PC-9 (cell line): ENCODE data around the gene LSM6. TPM values are rescaled to one million over a fixed set of nuclear protein-coding genes. Genes with fewer than 3 reads are reported as not detected.

Experiments
- BruUV-seq: library from RNA; stranded (reverse); fragments of 400-500 nt; replicated peaks from 2 replicates; lab custom pipeline; 2021; lab: Mats Ljungman, UMichigan
- CTCF ChIA-PET: fragments of 300-600 bp; sonication (Branson Sonifier 250); formaldehyde crosslinking; loops from one replicate; lab custom pipeline; 2022; ENCODE audit warnings: antibody characterized with exemption; lab: Charles Lee
- POLR2A ChIA-PET: fragments of 300-600 bp; sonication (Branson Sonifier 250); formaldehyde crosslinking; loops from one replicate; lab custom pipeline; 2022; ENCODE audit warnings: antibody characterized with exemption; ENCODE audit not compliant: unreplicated experiment; lab: Charles Lee
- DNase-seq, 2 experiments: peaks; one replicate each; pipeline versions ENCODE4 v3.0.0 to v3.0.0-alpha.2; 2015 to 2022; ENCODE audit warnings: mixed read lengths in 1 of 2
- H2AFZ ChIP-seq: fragments of 200-600 bp; sonication (generic); 2 replicates; pipeline ENCODE4 v1.8.1; 2017; ENCODE audit warnings: antibody characterized with exemption
- H3F3A ChIP-seq: fragments of 200-600 bp; sonication (generic); 2 replicates; pipeline ENCODE4 v1.8.1; 2017; ENCODE audit warnings: antibody characterized with exemption, mild to moderate bottlenecking, low read depth; ENCODE audit not compliant: insufficient read depth
- H3K27ac ChIP-seq: fragments of 200-600 bp; sonication (generic); 2 replicates; pipeline ENCODE4 v1.6.1; 2016; ENCODE audit warnings: mixed run types
- H3K27me3 ChIP-seq: fragments of 200-600 bp; sonication (generic); 2 replicates; pipeline ENCODE4 v1.6.1; 2016; ENCODE audit warnings: low read depth, mixed run types; ENCODE audit not compliant: insufficient read depth
- H3K36me3 ChIP-seq: fragments of 200-600 bp; sonication (generic); 2 replicates; pipeline ENCODE4 v1.6.1; 2016; ENCODE audit warnings: low read depth, mixed run types
- H3K4me1 ChIP-seq: fragments of 200-600 bp; sonication (generic); replicated peaks from 2 replicates; pipeline ENCODE4 v1.6.1; 2016; ENCODE audit warnings: mixed run types; ENCODE audit not compliant: insufficient read depth
- H3K4me2 ChIP-seq: fragments of 200-600 bp; sonication (generic); 2 replicates; pipeline ENCODE4 v1.6.1; 2017; ENCODE audit warnings: mixed run types
- H3K4me3 ChIP-seq: fragments of 200-600 bp; sonication (generic); 2 replicates; pipeline ENCODE4 v1.6.1; 2016; ENCODE audit warnings: mixed run types
- H3K79me2 ChIP-seq: fragments of 200-600 bp; sonication (generic); 2 replicates; pipeline ENCODE4 v1.6.1; 2017; ENCODE audit warnings: low read depth, mixed run types
- H3K9me2 ChIP-seq: fragments of 200-600 bp; sonication (generic); 2 replicates; pipeline ENCODE4 v1.8.1; 2017; ENCODE audit warnings: mild to moderate bottlenecking; ENCODE audit not compliant: insufficient read depth
- H3K9me3 ChIP-seq: fragments of 200-600 bp; sonication (generic); 2 replicates; pipeline ENCODE4 v1.8.1; 2016; ENCODE audit warnings: low read depth; ENCODE audit not compliant: insufficient read depth
- H4K20me1 ChIP-seq: fragments of 200-600 bp; sonication (generic); 2 replicates; pipeline ENCODE4 v1.8.1; 2017; ENCODE audit not compliant: insufficient read depth
- CTCF ChIP-seq: fragments of 200-600 bp; sonication (generic); conservative IDR thresholded peaks from 2 replicates; pipeline ENCODE4 v1.6.1; 2017; ENCODE audit warnings: mixed run types, antibody characterized with exemption, mild to moderate bottlenecking, moderate library complexity
- EZH2 ChIP-seq: fragments of 200-600 bp; sonication (generic); IDR thresholded peaks from 2 replicates; pipeline ENCODE4 v1.8.0; 2017; ENCODE audit warnings: antibody characterized with exemption, low read depth
- intact Hi-C: fragments of 100-400 bp; cut with micrococcal nuclease; formaldehyde crosslinking; loops from one replicate; pipeline ENCODE4 v1.10.0; 2022; ENCODE audit not compliant: unreplicated experiment
- total RNA-seq: library from RNA; stranded (reverse); gene quantifications from 2 replicates; pipeline ENCODE4 v1.2.3, GENCODE V29; 2021

Gene LSM6
- total RNA-seq, 1 experiment from 2014 or later = 45.6 TPM

- Histone ChIP-seq H4K20me1 (no peaks in the 10 kb centered on the region), H3K4me3 (no peak overlapping the region), H3K79me2 (no peaks in the 10 kb centered on the region), H3F3A (no peaks in the 10 kb centered on the region), H3K27ac (no peak overlapping the region), H2AFZ (no peak overlapping the region), H3K27me3 (no peaks in the 10 kb centered on the region), H3K9me3 (no peaks in the 10 kb centered on the region), H3K4me1 (no peaks in the 10 kb centered on the region), H3K36me3 (no peaks in the 10 kb centered on the region; the same call in 1 of the 2 replicates), H3K4me2 (no peak overlapping the region), H3K9me2 (no peaks in the 10 kb centered on the region)
- BruUV-seq = no TSS peak
- intact Hi-C loops = no loop called here
- DNase-seq = no peak
- TF ChIP-seq EZH2 (no peak), CTCF (no peak; the same call in 1 of the 2 replicates)
- POLR2A ChIA-PET = interaction anchor here (0.6 kb wide), 1 partner anchor 389 kb away, joined by 3 read pairs; no protein-coding TSS in a partner anchor
- CTCF ChIA-PET = no interaction called here
These were observed 16.4 kb downstream of the LSM6 start for GRCh38 chr4:146191766-146192458.

- ChIA-PET CTCF (no interaction called here), POLR2A (no interaction called here)
- Histone ChIP-seq H4K20me1 (no peaks in the 10 kb centered on the region), H3K4me1 (no peaks in the 10 kb centered on the region), H3K27ac (no peak overlapping the region), H3F3A (no peaks in the 10 kb centered on the region), H3K4me3 (no peak overlapping the region), H2AFZ (no peak overlapping the region), H3K36me3 (no peaks in the 10 kb centered on the region), H3K4me2 (no peak overlapping the region), H3K9me3 (no peaks in the 10 kb centered on the region), H3K27me3 (no peaks in the 10 kb centered on the region), H3K9me2 (no peaks in the 10 kb centered on the region), H3K79me2 (no peaks in the 10 kb centered on the region)
- no peak for TF ChIP-seq CTCF
- TF ChIP-seq EZH2 = no peak
- no peak for DNase-seq
- intact Hi-C loops = no loop called here
- BruUV-seq = TSS peak; percentile 6
These were observed 18.1 kb downstream of the LSM6 start for GRCh38 chr4:146193628-146194027.

DNA sequence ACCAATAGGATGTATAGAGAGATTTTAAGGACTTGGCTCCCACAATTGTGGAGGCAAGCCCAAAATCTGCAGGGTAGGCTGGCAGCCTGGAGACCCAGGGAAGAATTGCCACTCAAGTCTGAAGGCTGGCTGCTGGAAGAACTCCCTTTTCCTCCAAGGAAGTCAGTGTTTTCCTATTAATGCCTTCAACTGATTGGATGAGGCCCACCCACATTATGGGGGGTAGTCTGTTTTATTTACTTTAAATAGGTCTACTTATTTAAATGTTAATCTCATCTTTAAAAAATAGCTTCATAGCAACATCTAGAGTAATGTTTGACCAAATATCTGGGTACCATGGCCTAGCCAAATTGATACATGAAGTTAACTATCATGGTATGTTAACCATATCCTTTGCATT lies 18.7 kb downstream of the LSM6 start:
- H2AFZ ChIP-seq = no peak overlapping the region
- no peaks in the 10 kb centered on the region for H3K9me3 ChIP-seq
- POLR2A ChIA-PET = no interaction called here
- CTCF ChIA-PET = no interaction called here
- DNase-seq = no peak
- BruUV-seq = no TSS peak
- no peaks in the 10 kb centered on the region for H4K20me1 ChIP-seq
- intact Hi-C loops = no loop called here
- H3K4me2 ChIP-seq = no peak overlapping the region
- H3K4me3 ChIP-seq = no peak overlapping the region
- H3K9me2 ChIP-seq = no peaks in the 10 kb centered on the region
- no peaks in the 10 kb centered on the region for H3K36me3 ChIP-seq
- TF ChIP-seq CTCF = no peak
- no peak for TF ChIP-seq EZH2
- no peaks in the 10 kb centered on the region for H3K4me1 ChIP-seq
- no peaks in the 10 kb centered on the region for H3K79me2 ChIP-seq
- no peaks in the 10 kb centered on the region for H3F3A ChIP-seq
- no peak overlapping the region for H3K27ac ChIP-seq
- H3K27me3 ChIP-seq = no peaks in the 10 kb centered on the region
